GM23338 (cell line): ENCODE results near the gene DNM2. TPM values are rescaled to one million over a fixed set of nuclear protein-coding genes. Genes with fewer than 3 reads are reported as not detected.
A peak's percentile ranks its signal among the peaks of the same experiment; 100 is the strongest.

ENCODE experiments used
- ATAC-seq: fragments of 200-7000 bp; cut with Tn5 transposase; 3 replicates; pipeline ENCODE4 v1.9.1; 2020
- DNase-seq: peaks from one replicate; pipeline ENCODE4 v3.0.0-alpha.2; 2015; ENCODE audit warnings: low spot score
- H2AFZ ChIP-seq: fragments of 200-600 bp; sonication (generic); 2 replicates; pipeline ENCODE4 v1.8.0; 2016; ENCODE audit warnings: antibody characterized with exemption, mild to moderate bottlenecking, moderate library complexity
- H3F3A ChIP-seq: fragments of 200-600 bp; sonication (generic); replicated peaks from 2 replicates; pipeline ENCODE4 v1.8.0; 2017; ENCODE audit warnings: antibody characterized with exemption, mixed run types, low read depth
- H3K27ac ChIP-seq: fragments of 200-600 bp; sonication (generic); 2 replicates; pipeline ENCODE4 v1.6.1; 2016; ENCODE audit warnings: low read depth
- H3K27me3 ChIP-seq: fragments of 200-600 bp; sonication (generic); 2 replicates; pipeline ENCODE4 v1.8.0; 2016; ENCODE audit warnings: mild to moderate bottlenecking, mixed run types, moderate library complexity; ENCODE audit not compliant: insufficient read depth
- H3K36me3 ChIP-seq: fragments of 200-600 bp; sonication (generic); 2 replicates; pipeline ENCODE4 v1.8.0; 2016; ENCODE audit warnings: mild to moderate bottlenecking; ENCODE audit not compliant: insufficient read depth
- H3K4me1 ChIP-seq: fragments of 200-600 bp; sonication (generic); 2 replicates; pipeline ENCODE4 v1.8.0; 2016; ENCODE audit warnings: mild to moderate bottlenecking, moderate library complexity; ENCODE audit not compliant: insufficient read depth
- H3K4me2 ChIP-seq: fragments of 200-600 bp; sonication (generic); 2 replicates; pipeline ENCODE4 v1.7.1; 2017; ENCODE audit warnings: mixed run types
- H3K4me3 ChIP-seq: fragments of 200-600 bp; sonication (generic); 2 replicates; pipeline ENCODE4 v1.6.1; 2016; ENCODE audit warnings: mixed run types
- H3K79me2 ChIP-seq: fragments of 200-600 bp; sonication (generic); replicated peaks from 2 replicates; pipeline ENCODE4 v1.8.0; 2017; ENCODE audit warnings: mild to moderate bottlenecking; ENCODE audit not compliant: insufficient read depth
- H3K9me2 ChIP-seq: fragments of 200-600 bp; sonication (generic); 2 replicates; pipeline ENCODE4 v1.8.0; 2017; ENCODE audit not compliant: insufficient read depth
- H4K20me1 ChIP-seq: fragments of 200-600 bp; sonication (generic); replicated peaks from 2 replicates; pipeline ENCODE4 v1.8.0; 2017; ENCODE audit warnings: mild to moderate bottlenecking; ENCODE audit not compliant: insufficient read depth
- H3K27ac Mint-ChIP-seq: 2 replicates; pipeline ENCODE4 v1.8.0; 2020; ENCODE audit warnings: inconsistent platforms, mild to moderate bottlenecking, moderate library complexity, mixed read lengths
- H3K27me3 Mint-ChIP-seq: 3 replicates; pipeline ENCODE4 v1.8.0; 2022; ENCODE audit warnings: low read depth, mild to moderate bottlenecking, moderate library complexity, mixed read lengths, inconsistent platforms; ENCODE audit not compliant: insufficient read depth, poor library complexity
- H3K36me3 Mint-ChIP-seq: 3 replicates; pipeline ENCODE4 v1.8.0; 2021; ENCODE audit warnings: low read depth, mild to moderate bottlenecking, inconsistent platforms, moderate library complexity, mixed read lengths
- H3K4me1 Mint-ChIP-seq: 3 replicates; pipeline ENCODE4 v1.8.0; 2020; ENCODE audit warnings: mild to moderate bottlenecking, inconsistent platforms, mixed read lengths
- H3K4me3 Mint-ChIP-seq: 3 replicates; pipeline ENCODE4 v1.8.0; 2021; ENCODE audit warnings: moderate library complexity, mild to moderate bottlenecking, inconsistent platforms, mixed read lengths
- H3K9me3 Mint-ChIP-seq: 3 replicates; pipeline ENCODE4 v1.8.0; 2020; ENCODE audit warnings: moderate library complexity, mild to moderate bottlenecking, inconsistent platforms, mixed read lengths
- CREB1 ChIP-seq: fragments of 250-450 bp; sonication (Bioruptor Pico); IDR thresholded peaks from 2 replicates; pipeline ENCODE4 v1.5.0; 2020; ENCODE audit warnings: low read depth, mild to moderate bottlenecking, moderate library complexity
- ETS1 ChIP-seq: IDR thresholded peaks from 2 replicates; pipeline ENCODE4 v1.6.1; 2016; ENCODE audit warnings: antibody characterized with exemption
- JUNB ChIP-seq: IDR thresholded peaks from one replicate; pipeline ENCODE4 v1.6.1; 2016; ENCODE audit warnings: antibody characterized with exemption; ENCODE audit not compliant: unreplicated experiment
- POLR2AphosphoS5 ChIP-seq: IDR thresholded peaks from 2 replicates; pipeline ENCODE4 v1.6.1; 2016; ENCODE audit warnings: antibody characterized with exemption, low read depth
- REST ChIP-seq: IDR thresholded peaks from one replicate; pipeline ENCODE4 v1.6.1; 2018; ENCODE audit warnings: antibody characterized with exemption; ENCODE audit not compliant: unreplicated experiment
- STAT1 ChIP-seq: IDR thresholded peaks from one replicate; pipeline ENCODE4 v1.6.1; 2016; ENCODE audit warnings: antibody characterized with exemption; ENCODE audit not compliant: unreplicated experiment
- ZNF114 ChIP-seq: fragments of 250-450 bp; sonication (Bioruptor Pico); IDR thresholded peaks from 2 replicates; pipeline ENCODE4 v1.5.0; 2020; ENCODE audit warnings: mild to moderate bottlenecking, moderate library complexity
- ZNF331 ChIP-seq: fragments of 250-450 bp; sonication (Bioruptor Pico); IDR thresholded peaks from 2 replicates; pipeline ENCODE4 v1.5.0; 2020; ENCODE audit warnings: low read depth, mild to moderate bottlenecking, moderate library complexity
- ZNF462 ChIP-seq: fragments of 250-450 bp; sonication (Bioruptor Pico); IDR thresholded peaks from 2 replicates; pipeline ENCODE4 v1.5.0; 2020; ENCODE audit warnings: mild to moderate bottlenecking, moderate library complexity
- polyA plus RNA-seq: library from polyadenylated mRNA; unstranded; fragments of >200 nt; fragmentation: Nextera tagmentation; extraction: Ambion mirVana; gene quantifications from 2 replicates; pipeline ENCODE4 v1.2.1, GENCODE V29; 2016
- total RNA-seq: library from RNA; depleted of rRNA; stranded (reverse); fragments of >200 nt; shearing (Covaris generic); gene quantifications from 2 replicates; pipeline ENCODE4 v1.2.3, GENCODE V29; 2014

The DNM2 gene
- total and polyA plus RNA-seq, 2 experiments from 2014 or later: 40.7 to 138 TPM

GRCh38 chr19:10826846-10827245, 109.0 kb downstream of the DNM2 start (continued):
- TF ChIP-seq ZNF462 (CRISPR knock-in tag) (no peak), CREB1 (no peak)

- Mint-ChIP-seq H3K4me1 (no peaks in the 10 kb centered on the region), H3K4me3 (no peak overlapping the region), H3K9me3 (no peaks in the 10 kb centered on the region; the same call in 2 of the 3 replicates), H3K36me3 (peaks cover 43% of the 10 kb centered on the region), H3K27ac (0 out of 2 replicates have a peak overlapping the region, but pooled peaks have one; percentile 62), H3K27me3 (no peaks in the 10 kb centered on the region)
- Histone ChIP-seq H3F3A (peaks cover 7% of the 10 kb centered on the region; the same call in 1 of the 2 replicates), H3K4me2 (no peak overlapping the region), H4K20me1 (no peaks in the 10 kb centered on the region; the same call in 1 of the 2 replicates), H3K27me3 (no peaks in the 10 kb centered on the region), H2AFZ (no peak overlapping the region), H3K4me3 (no peak overlapping the region), H3K79me2 (no peaks in the 10 kb centered on the region), H3K4me1 (no peaks in the 10 kb centered on the region), H3K9me2 (no peaks in the 10 kb centered on the region), H3K27ac (no peak overlapping the region), H3K36me3 (0 out of 2 replicates have a peak, but pooled peaks cover 3% of the 10 kb centered on the region)
- ATAC-seq: peak; percentile 67
- peak; percentile 74 for DNase-seq
- TF ChIP-seq STAT1: no peak
- no peak for TF ChIP-seq ETS1
- TF ChIP-seq ZNF114 (CRISPR knock-in tag): no peak
- TF ChIP-seq POLR2AphosphoS5: no peak
- no peak for TF ChIP-seq ZNF331 (CRISPR knock-in tag)
- TF ChIP-seq JUNB: no peak
- no peak for TF ChIP-seq REST
These were observed 111.3 kb downstream of the DNM2 start for GRCh38 chr19:10828981-10829821.
